Lower leg skin (tissue), 4 donors: ENCODE data around the gene SCAMP5. TPM values are rescaled to one million over a fixed set of nuclear protein-coding genes. Genes with fewer than 3 reads are reported as not detected.

Source experiments
- DNase-seq, 2 donors: peaks; one replicate each; pipeline ENCODE4 v3.0.0-alpha.2; 2019; ENCODE audit warnings: low spot score in 2 of 2
- H3K4me3 ChIP-seq: fragments of 200-600 bp; sonication (generic); 2 replicates; pipeline ENCODE4 v1.5.1; 2017; ENCODE audit warnings: mild to moderate bottlenecking, low read depth; ENCODE audit not compliant: poor library complexity, severe bottlenecking
- CTCF ChIP-seq, 3 donors: fragments of 450-650 bp; IDR thresholded peaks; one replicate each; pipeline ENCODE4 v1.5.1; 2016; ENCODE audit warnings: antibody characterized with exemption in 3 of 3, mild to moderate bottlenecking in 3 of 3, moderate library complexity in 2 of 3
- POLR2A ChIP-seq, 2 donors: fragments of 450-650 bp; IDR thresholded peaks; one replicate each; pipeline ENCODE4 v1.6.1; 2016 to 2017; ENCODE audit warnings: antibody characterized with exemption in 2 of 2, mild to moderate bottlenecking in 1 of 2, moderate library complexity in 1 of 2
- WGBS, 2 donors: methylation state at CpG; one replicate each; pipeline ENCODE4 v1.1.5; 2018; 5-methylcytosine and 5-hydroxymethylcytosine counted together
- intact Hi-C: fragments of 100-400 bp; cut with DNase I; formaldehyde crosslinking; loops from one replicate; pipeline ENCODE4 v1.15.0; 2023; ENCODE audit warnings: low total_unique reads
- total RNA-seq, 4 donors: library from RNA; depleted of rRNA; stranded (reverse); fragments of >200 nt; gene quantifications; one replicate each; pipeline ENCODE4 v1.1.0, GENCODE V29; 2016

The SCAMP5 gene
- total RNA-seq, 4 donors from 2014 or later = 0.46 to 5.4 (median 1.2) TPM

- TF ChIP-seq CTCF (IDR thresholded peaks at IDR 0.05) (no peak), POLR2A (IDR thresholded peaks at IDR 0.05) (no peak)
- no peak for DNase-seq
- 70 to 78% methylated on average over 2 of the region's 2 CpGs for WGBS, 2 donors
- H3K4me3 ChIP-seq = no peak overlapping the region
- intact Hi-C loops = no loop called here
Measured at GRCh38 chr15:75036212-75036616, 40.9 kb downstream of the SCAMP5 start.

- WGBS, 2 donors = 78 to 83% methylated on average over 6 of the region's 6 CpGs
- DNase-seq = no peak
- TF ChIP-seq CTCF (IDR thresholded peaks at IDR 0.05) (no peak), POLR2A (IDR thresholded peaks at IDR 0.05) (no peak)
- no peak overlapping the region for H3K4me3 ChIP-seq
- intact Hi-C loops = no loop called here
Measured at GRCh38 chr15:75037685-75038084, 42.3 kb downstream of the SCAMP5 start.

GRCh38 chr15:75038231-75038630, 42.9 kb downstream of the SCAMP5 start:
- no peak for TF ChIP-seq POLR2A (IDR thresholded peaks at IDR 0.05)
- TF ChIP-seq CTCF (IDR thresholded peaks at IDR 0.05) = no peak
- intact Hi-C loops = no loop called here
- 72 to 75% methylated on average over 3 of the region's 3 CpGs for WGBS, 2 donors
- no peak for DNase-seq
- no peak overlapping the region for H3K4me3 ChIP-seq

GRCh38 chr15:75042730-75043508, 47.6 kb downstream of the SCAMP5 start:
- WGBS, 2 donors = 50 to 63% methylated on average over 10 to 12 of the region's 12 CpGs
- no peak overlapping the region for H3K4me3 ChIP-seq
- intact Hi-C loops = no loop called here
- peak; percentile 68 to 94 for DNase-seq
- peak in 1 of 3 donors; percentile 42 for TF ChIP-seq CTCF (IDR thresholded peaks at IDR 0.05)
- no peak for TF ChIP-seq POLR2A (IDR thresholded peaks at IDR 0.05)

GRCh38 chr15:75043509-75044257, 48.3 kb downstream of the SCAMP5 start:
- 40 to 47% methylated on average over 20 of the region's 20 CpGs for WGBS, 2 donors
- intact Hi-C loops = no loop called here

GRCh38 chr15:75044258-75044878, 49.0 kb downstream of the SCAMP5 start:
- TF ChIP-seq POLR2A (IDR thresholded peaks at IDR 0.05) = no peak
- no peak for TF ChIP-seq CTCF (IDR thresholded peaks at IDR 0.05)
- 85 to 90% methylated on average over 12 to 13 of the region's 14 CpGs for WGBS, 2 donors
- DNase-seq = no peak
- H3K4me3 ChIP-seq = no peak overlapping the region
- intact Hi-C loops = no loop called here

More at GRCh38 chr15:75043509-75044257, 48.3 kb downstream of the SCAMP5 start:
- no peak overlapping the region for H3K4me3 ChIP-seq
- peak; percentile 95 to 98 for DNase-seq
- no peak for TF ChIP-seq POLR2A (IDR thresholded peaks at IDR 0.05)
